ENCODE results near the gene GDPD2. TPM values are rescaled to one million over a fixed set of nuclear protein-coding genes. Genes with fewer than 3 reads are reported as not detected.

The GDPD2 gene
- total RNA-seq, 1 experiment from 2014 or later = 0.04 TPM

Other genes with a start within 250 kb of the GDPD2 start
- gene DGAT2L6, start 245.8 kb upstream of the GDPD2 start, total RNA-seq (2014; rRNA removed) = not detected in 2 replicates
- not detected in 2 replicates for gene AWAT1, start 188.7 kb upstream of the GDPD2 start, total RNA-seq (2014; rRNA removed)
- 0.62 TPM in 1 of 2 replicates, not detected in the other for gene P2RY4, start 163.1 kb upstream of the GDPD2 start, total RNA-seq (2014; rRNA removed)
- gene ARR3, start 155.0 kb upstream of the GDPD2 start, total RNA-seq (2014; rRNA removed) = not detected in 2 replicates
- gene RAB41, start 141.1 kb upstream of the GDPD2 start, total RNA-seq (2014; rRNA removed) = not detected in 2 replicates
- gene PDZD11, start 133.4 kb upstream of the GDPD2 start, total RNA-seq (2014; rRNA removed) = 69.5 and 83.0 TPM in 2 replicates
- gene KIF4A, start 133.2 kb upstream of the GDPD2 start, total RNA-seq (2014; rRNA removed) = 35.8 and 43.5 TPM in 2 replicates
- gene DLG3, start 21.5 kb downstream of the GDPD2 start, total RNA-seq (2014; rRNA removed) = 26.4 and 32.7 TPM in 2 replicates